Panc1 (cell line): Measurements from ENCODE around the gene HOXA4. TPM values are rescaled to one million over a fixed set of nuclear protein-coding genes. Genes with fewer than 3 reads are reported as not detected.

Experiments
- ATAC-seq: fragments of 200-7000 bp; cut with Tn5 transposase; 2 replicates; pipeline ENCODE4 v1.9.1; 2020; ENCODE audit warnings: mild to moderate bottlenecking, moderate library complexity
- BruUV-seq: library from RNA; stranded (reverse); fragments of 400-500 nt; replicated peaks from 2 replicates; lab custom pipeline; 2021; lab: Mats Ljungman, UMichigan
- CTCF ChIA-PET: fragments of 300-600 bp; sonication (Branson Sonifier 250); formaldehyde crosslinking; loops from one replicate; lab custom pipeline; 2022; ENCODE audit warnings: antibody characterized with exemption; lab: Charles Lee
- POLR2A ChIA-PET: fragments of 300-600 bp; sonication (Branson Sonifier 250); formaldehyde crosslinking; loops from one replicate; lab custom pipeline; 2022; ENCODE audit warnings: antibody characterized with exemption; lab: Charles Lee
- DNase-seq: peaks from one replicate; pipeline ENCODE4 v3.0.0-alpha.2; 2010; ENCODE audit warnings: low read depth, low spot score
- H3K27ac ChIP-seq: 2 replicates; pipeline ENCODE4 v1.5.1; 2011; ENCODE audit warnings: mild to moderate bottlenecking, low read length, inconsistent platforms
- H3K27me3 ChIP-seq: fragments of 200-500 bp; sonication (Bioruptor generic); 2 replicates; pipeline ENCODE4 v1.6.0; 2014; ENCODE audit warnings: low read length, inconsistent platforms; ENCODE audit not compliant: control insufficient read depth, insufficient read depth
- H3K36me3 ChIP-seq: fragments of 200-500 bp; sonication (Bioruptor generic); 2 replicates; pipeline ENCODE4 v1.5.1; 2014; ENCODE audit warnings: inconsistent platforms, mild to moderate bottlenecking, low read length, moderate library complexity; ENCODE audit not compliant: control insufficient read depth, insufficient read depth
- H3K4me1 ChIP-seq: 2 replicates; pipeline ENCODE4 v1.5.1; 2011; ENCODE audit warnings: inconsistent platforms, mild to moderate bottlenecking, low read length, moderate library complexity; ENCODE audit not compliant: control insufficient read depth, insufficient read depth
- H3K4me3 ChIP-seq, 2 experiments: 2 replicates each; pipeline ENCODE4 v1.5.1; 2011 to 2012; ENCODE audit warnings: low read depth in 2 of 2, low read length in 2 of 2, mild to moderate bottlenecking in 2 of 2, inconsistent platforms in 1 of 2, moderate library complexity in 1 of 2
- H3K9me3 ChIP-seq: fragments of 200-500 bp; sonication (Bioruptor generic); 2 replicates; pipeline ENCODE4 v1.5.1; 2014; ENCODE audit warnings: low read depth, mild to moderate bottlenecking, inconsistent platforms, low read length, moderate library complexity; ENCODE audit not compliant: control insufficient read depth, insufficient read depth
- CTCF ChIP-seq: fragments of 450-650 bp; IDR thresholded peaks from 2 replicates; pipeline ENCODE4 v1.5.1; 2017; ENCODE audit warnings: mild to moderate bottlenecking
- POLR2AphosphoS5 ChIP-seq: IDR thresholded peaks from 2 replicates; pipeline ENCODE4 v1.6.1; 2012; ENCODE audit warnings: mild to moderate bottlenecking, low read depth, low read length, moderate library complexity
- SIN3A ChIP-seq: IDR thresholded peaks from 2 replicates; pipeline ENCODE4 v1.6.1; 2012; ENCODE audit warnings: low read depth, mild to moderate bottlenecking, low read length, moderate library complexity, borderline replicate concordance; ENCODE audit not compliant: insufficient read depth
- TCF7L2 ChIP-seq: IDR thresholded peaks from 2 replicates; pipeline ENCODE4 v1.6.1; 2011; ENCODE audit warnings: mild to moderate bottlenecking, low read depth, low read length, inconsistent platforms
- in situ Hi-C: cut with HindIII; loops from 2 replicates; pipeline ENCODE4 v1.10.0; 2016; ENCODE audit warnings: low sequenced_read_pairs, low pct_unique_long_range_greater_than_20kb
- intact Hi-C: fragments of 100-400 bp; cut with micrococcal nuclease; formaldehyde crosslinking; loops from one replicate; pipeline ENCODE4 v1.10.0; 2022; ENCODE audit not compliant: unreplicated experiment
- total RNA-seq: library from RNA; stranded (reverse); gene quantifications from one replicate; pipeline ENCODE4 v1.2.1, GENCODE V29; 2021; ENCODE audit not compliant: unreplicated experiment
- TF ChIP-seq, protein P1 (sequence below), 2 experiments: IDR thresholded peaks; 2 replicates each; pipeline ENCODE4 v1.6.1; 2011 to 2012; ENCODE audit warnings: low read depth in 2 of 2, control low read depth in 1 of 2, low read length in 1 of 2, mild to moderate bottlenecking in 1 of 2, moderate library complexity in 1 of 2; ENCODE audit not compliant: insufficient read depth in 1 of 2

The HOXA4 gene
- total RNA-seq, 1 experiment from 2014 or later, result 0.39 TPM

- DNase-seq (no peak), ATAC-seq (no peak)
- no TSS peak for BruUV-seq
- no peaks in the 10 kb centered on the region for H3K27me3 ChIP-seq
- POLR2A ChIA-PET, result no interaction called here
- no peak for TF ChIP-seq POLR2AphosphoS5
- TF ChIP-seq, protein P1, sequence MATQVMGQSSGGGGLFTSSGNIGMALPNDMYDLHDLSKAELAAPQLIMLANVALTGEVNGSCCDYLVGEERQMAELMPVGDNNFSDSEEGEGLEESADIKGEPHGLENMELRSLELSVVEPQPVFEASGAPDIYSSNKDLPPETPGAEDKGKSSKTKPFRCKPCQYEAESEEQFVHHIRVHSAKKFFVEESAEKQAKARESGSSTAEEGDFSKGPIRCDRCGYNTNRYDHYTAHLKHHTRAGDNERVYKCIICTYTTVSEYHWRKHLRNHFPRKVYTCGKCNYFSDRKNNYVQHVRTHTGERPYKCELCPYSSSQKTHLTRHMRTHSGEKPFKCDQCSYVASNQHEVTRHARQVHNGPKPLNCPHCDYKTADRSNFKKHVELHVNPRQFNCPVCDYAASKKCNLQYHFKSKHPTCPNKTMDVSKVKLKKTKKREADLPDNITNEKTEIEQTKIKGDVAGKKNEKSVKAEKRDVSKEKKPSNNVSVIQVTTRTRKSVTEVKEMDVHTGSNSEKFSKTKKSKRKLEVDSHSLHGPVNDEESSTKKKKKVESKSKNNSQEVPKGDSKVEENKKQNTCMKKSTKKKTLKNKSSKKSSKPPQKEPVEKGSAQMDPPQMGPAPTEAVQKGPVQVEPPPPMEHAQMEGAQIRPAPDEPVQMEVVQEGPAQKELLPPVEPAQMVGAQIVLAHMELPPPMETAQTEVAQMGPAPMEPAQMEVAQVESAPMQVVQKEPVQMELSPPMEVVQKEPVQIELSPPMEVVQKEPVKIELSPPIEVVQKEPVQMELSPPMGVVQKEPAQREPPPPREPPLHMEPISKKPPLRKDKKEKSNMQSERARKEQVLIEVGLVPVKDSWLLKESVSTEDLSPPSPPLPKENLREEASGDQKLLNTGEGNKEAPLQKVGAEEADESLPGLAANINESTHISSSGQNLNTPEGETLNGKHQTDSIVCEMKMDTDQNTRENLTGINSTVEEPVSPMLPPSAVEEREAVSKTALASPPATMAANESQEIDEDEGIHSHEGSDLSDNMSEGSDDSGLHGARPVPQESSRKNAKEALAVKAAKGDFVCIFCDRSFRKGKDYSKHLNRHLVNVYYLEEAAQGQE (IDR thresholded peaks at IDR 0.05; ENCODE audit: insufficient read depth in 1 of 2, low read depth in 2 of 2, low read length in 1 of 2), result no peak
- no peak for TF ChIP-seq SIN3A
- no peak for TF ChIP-seq TCF7L2
- no peak for TF ChIP-seq CTCF
- H3K4me1 ChIP-seq, result peaks cover 25% of the 10 kb centered on the region
- no peak overlapping the region for H3K27ac ChIP-seq
- intact Hi-C loops, result no loop called here
- in situ Hi-C loops, result no loop called here
- no peaks in the 10 kb centered on the region for H3K9me3 ChIP-seq
- CTCF ChIA-PET, result no interaction called here
- H3K4me3 ChIP-seq, result no peak overlapping the region
- H3K36me3 ChIP-seq, result no peaks in the 10 kb centered on the region
Observed at GRCh38 chr7:27146491-27147198, 16.1 kb upstream of the HOXA4 start.

- in situ Hi-C loops, result no loop called here
- H3K36me3 ChIP-seq, result no peaks in the 10 kb centered on the region
- DNase-seq (no peak), ATAC-seq (no peak)
- no TSS peak for BruUV-seq
- ChIA-PET POLR2A (interaction anchor here (0.6 kb wide), 1 partner anchor 343 kb away, joined by 3 read pairs; no protein-coding TSS in a partner anchor), CTCF (interaction anchor here (0.6 kb wide), 1 partner anchor 464 kb away, joined by 3 read pairs; no protein-coding TSS in a partner anchor)
- no peak overlapping the region for H3K4me3 ChIP-seq
- TF ChIP-seq, protein P1 (IDR thresholded peaks at IDR 0.05; ENCODE audit: insufficient read depth in 1 of 2, low read depth in 2 of 2, low read length in 1 of 2), result no peak
- TF ChIP-seq SIN3A (no peak), CTCF (no peak)
- peaks cover 30% of the 10 kb centered on the region for H3K4me1 ChIP-seq
- H3K27ac ChIP-seq, result no peak overlapping the region
- no peaks in the 10 kb centered on the region for H3K9me3 ChIP-seq
- H3K27me3 ChIP-seq, result no peaks in the 10 kb centered on the region
- intact Hi-C loops, result no loop called here
Observed at GRCh38 chr7:27145914-27146412, 15.4 kb upstream of the HOXA4 start.
